Measurements from ENCODE around the gene GFRA1. TPM values are rescaled to one million over a fixed set of nuclear protein-coding genes. Genes with fewer than 3 reads are reported as not detected.

Gene GFRA1
- total RNA-seq, 2 experiments from 2014 or later: not detected

- Mint-ChIP-seq H3K4me1 (ENCODE audit: low read depth) (no peaks in the 10 kb centered on the region), H3K4me3 (no peak overlapping the region), H3K27me3 (peaks cover 1% of the 10 kb centered on the region), H3K9me3 (no peaks in the 10 kb centered on the region), H3K27ac (no peak overlapping the region), H3K36me3 (ENCODE audit: low read depth) (no peaks in the 10 kb centered on the region)
- intact Hi-C loops (cut with DNase I, micrococcal nuclease): no loop called here
- CTCF ChIA-PET: no interaction called here
- POLR2A ChIA-PET: no interaction called here
- DNase-seq (no peak), ATAC-seq (ENCODE audit: poor library complexity) (no peak)
- Histone ChIP-seq H3K36me3 (ENCODE audit: insufficient read depth, low read length) (no peaks in the 10 kb centered on the region), H3K9me3 (ENCODE audit: control insufficient read depth in 1 of 2, insufficient read depth in 1 of 2, low read length in 2 of 2) (peaks cover 0 to 32% of the 10 kb centered on the region in 2 experiments), H3K4me1 (ENCODE audit: insufficient read depth, low read length) (no peaks in the 10 kb centered on the region), H3K27ac (ENCODE audit: low read depth in 1 of 2, low read length in 2 of 2) (no peak overlapping the region), H3K4me3 (ENCODE audit: low read length) (no peak overlapping the region), H3K27me3 (ENCODE audit: control insufficient read depth in 1 of 2, insufficient read depth in 2 of 2, low read length in 2 of 2) (no peaks in the 10 kb centered on the region)
- no peak for TF ChIP-seq CTCF (IDR thresholded peaks at IDR 0.05)
These were observed 223.1 kb downstream of the GFRA1 start for GRCh38 chr10:116049974-116050304.

GRCh38 chr10:116049158-116049973, 223.6 kb downstream of the GFRA1 start:
- Mint-ChIP-seq H3K27me3 (peaks cover 3% of the 10 kb centered on the region), H3K36me3 (ENCODE audit: low read depth) (no peaks in the 10 kb centered on the region), H3K4me1 (ENCODE audit: low read depth) (no peaks in the 10 kb centered on the region), H3K9me3 (no peaks in the 10 kb centered on the region), H3K4me3 (no peak overlapping the region), H3K27ac (no peak overlapping the region)
- Histone ChIP-seq H3K9me3 (ENCODE audit: control insufficient read depth in 1 of 2, insufficient read depth in 1 of 2, low read length in 2 of 2) (peaks cover 0 to 32% of the 10 kb centered on the region in 2 experiments), H3K4me1 (ENCODE audit: insufficient read depth, low read length) (no peaks in the 10 kb centered on the region), H3K27me3 (ENCODE audit: control insufficient read depth in 1 of 2, insufficient read depth in 2 of 2, low read length in 2 of 2) (no peaks in the 10 kb centered on the region), H3K36me3 (ENCODE audit: insufficient read depth, low read length) (no peaks in the 10 kb centered on the region), H3K27ac (ENCODE audit: low read depth in 1 of 2, low read length in 2 of 2) (no peak overlapping the region), H3K4me3 (ENCODE audit: low read length) (no peak overlapping the region)
- CTCF ChIA-PET: no interaction called here
- DNase-seq (no peak), ATAC-seq (ENCODE audit: poor library complexity) (no peak)
- POLR2A ChIA-PET: no interaction called here
- TF ChIP-seq CTCF (IDR thresholded peaks at IDR 0.05): no peak
- intact Hi-C loops (cut with DNase I, micrococcal nuclease): no loop called here

DNA sequence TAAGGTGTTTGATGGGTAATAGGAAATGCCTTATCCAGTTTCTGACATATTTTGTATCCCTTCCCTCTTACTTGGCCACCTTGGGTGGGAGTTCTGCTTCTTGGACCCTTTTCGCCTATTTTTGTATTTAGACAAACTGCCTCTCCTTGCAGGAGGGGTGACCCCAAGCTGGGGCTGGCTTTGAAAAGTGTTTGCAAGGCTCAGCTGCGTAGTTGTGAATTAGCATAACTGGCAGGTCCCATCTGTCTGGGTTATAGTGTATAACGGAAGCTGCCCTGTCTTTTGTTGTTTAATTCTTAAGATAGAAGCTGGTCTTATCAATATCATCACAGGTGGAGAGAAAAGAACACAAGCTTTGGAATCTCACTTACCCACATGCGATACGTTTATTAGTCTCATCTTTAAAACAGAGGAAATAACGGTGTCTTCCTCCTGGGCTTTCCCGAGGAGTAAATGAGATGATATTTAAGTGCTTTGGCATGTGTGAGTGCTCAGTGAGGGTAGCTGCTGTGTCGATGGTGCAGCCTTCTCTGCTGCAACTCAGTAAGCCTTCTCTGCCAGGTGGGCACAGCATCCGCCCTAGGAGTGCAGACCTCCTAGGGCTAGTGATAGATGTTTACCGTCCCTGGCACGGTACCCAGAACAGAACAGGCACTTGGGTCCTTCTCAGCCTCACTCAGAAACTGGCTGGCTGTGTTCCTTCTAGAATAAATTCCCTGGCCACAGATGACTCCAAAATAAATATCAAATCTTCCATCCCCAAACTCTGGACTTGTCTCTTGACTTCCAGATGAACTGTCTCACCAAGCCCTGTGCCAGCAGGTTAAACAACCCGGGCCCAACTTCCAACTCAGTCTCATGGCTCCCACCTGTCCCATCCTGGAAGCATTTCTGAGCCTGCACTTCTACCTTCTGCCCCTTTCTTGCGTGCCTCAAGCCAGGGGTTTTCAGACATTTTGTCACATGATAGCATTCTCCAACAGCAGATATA, 227.3 kb downstream of the GFRA1 start:
- H3K4me3 Mint-ChIP-seq: no peak overlapping the region
- CTCF ChIA-PET: no interaction called here

More for the DNA sequence above, 227.3 kb downstream of the GFRA1 start:
- no peaks in the 10 kb centered on the region for H3K36me3 Mint-ChIP-seq (ENCODE audit: low read depth)
- H3K27me3 ChIP-seq (ENCODE audit: control insufficient read depth in 1 of 2, insufficient read depth in 2 of 2, low read length in 2 of 2): no peaks in the 10 kb centered on the region
- no peak overlapping the region for H3K27ac ChIP-seq (ENCODE audit: low read depth in 1 of 2, low read length in 2 of 2)
- no peaks in the 10 kb centered on the region for H3K4me1 ChIP-seq (ENCODE audit: insufficient read depth, low read length)
- POLR2A ChIA-PET: no interaction called here
- no peak overlapping the region for H3K4me3 ChIP-seq (ENCODE audit: low read length)
- H3K27me3 Mint-ChIP-seq: peaks cover 3% of the 10 kb centered on the region
- DNase-seq (no peak), ATAC-seq (ENCODE audit: poor library complexity) (no peak)
- peaks cover 0 to 17% of the 10 kb centered on the region in 2 experiments for H3K9me3 ChIP-seq (ENCODE audit: control insufficient read depth in 1 of 2, insufficient read depth in 1 of 2, low read length in 2 of 2)
- TF ChIP-seq CTCF (IDR thresholded peaks at IDR 0.05): no peak
- H3K9me3 Mint-ChIP-seq: no peaks in the 10 kb centered on the region
- no peaks in the 10 kb centered on the region for H3K36me3 ChIP-seq (ENCODE audit: insufficient read depth, low read length)
- intact Hi-C loops (cut with DNase I, micrococcal nuclease): no loop called here
- H3K27ac Mint-ChIP-seq: no peak overlapping the region
- no peaks in the 10 kb centered on the region for H3K4me1 Mint-ChIP-seq (ENCODE audit: low read depth)
